HTR-8/SVneo (cell line): Measurements from ENCODE around the gene ZMYND8.
"Not testable (repeated sequence)": the region's sequence is repeated elsewhere in the genome, so short reads cannot be mapped to it uniquely, and the experiment has no call there.

ENCODE experiments used
- DNase-seq: peaks from one replicate; pipeline ENCODE4 v3.0.0; 2011; ENCODE audit warnings: low spot score, mixed read lengths; ENCODE audit not compliant: insufficient read length
- FAIRE-seq: peaks from 2 replicates; lab custom pipeline; 2011; peaks lifted over from hg19 to GRCh38; lab: Jason Lieb, UNC

Gene ZMYND8

DNA sequence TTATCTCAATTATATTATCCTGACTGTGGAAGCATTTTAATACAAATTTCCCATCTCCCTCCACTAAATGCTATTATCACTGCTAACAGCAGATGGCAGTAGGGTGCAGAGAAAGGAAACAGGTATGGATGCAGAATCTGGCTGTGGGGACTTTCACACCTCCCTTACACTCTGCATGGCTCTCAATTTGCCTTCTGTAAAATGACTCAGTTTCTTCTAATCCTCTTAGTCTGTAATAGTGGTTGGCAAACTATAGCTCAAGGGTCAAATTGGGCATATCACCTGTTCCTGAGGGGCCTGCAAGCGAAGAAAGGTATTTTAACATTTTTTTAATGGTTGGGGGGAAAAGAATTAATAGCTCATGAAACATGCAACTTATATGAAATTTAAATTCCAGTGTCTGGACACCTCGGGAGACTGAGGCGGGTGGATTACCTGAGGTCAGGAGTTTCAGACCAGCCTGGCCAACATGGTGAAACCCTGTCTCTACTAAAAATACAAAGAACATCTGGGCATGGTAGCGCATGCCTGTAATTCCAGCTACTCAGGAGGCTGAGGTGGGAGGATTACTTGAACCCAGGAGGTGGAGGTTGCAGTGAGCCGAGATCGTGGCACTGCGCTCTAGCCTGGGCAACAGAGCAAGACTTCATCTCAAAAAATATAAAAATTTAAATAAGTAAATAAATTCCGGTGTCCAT, 83.5 kb downstream of the ZMYND8 start:
- FAIRE-seq (peak; percentile 85), DNase-seq (peak; percentile 89)

DNA sequence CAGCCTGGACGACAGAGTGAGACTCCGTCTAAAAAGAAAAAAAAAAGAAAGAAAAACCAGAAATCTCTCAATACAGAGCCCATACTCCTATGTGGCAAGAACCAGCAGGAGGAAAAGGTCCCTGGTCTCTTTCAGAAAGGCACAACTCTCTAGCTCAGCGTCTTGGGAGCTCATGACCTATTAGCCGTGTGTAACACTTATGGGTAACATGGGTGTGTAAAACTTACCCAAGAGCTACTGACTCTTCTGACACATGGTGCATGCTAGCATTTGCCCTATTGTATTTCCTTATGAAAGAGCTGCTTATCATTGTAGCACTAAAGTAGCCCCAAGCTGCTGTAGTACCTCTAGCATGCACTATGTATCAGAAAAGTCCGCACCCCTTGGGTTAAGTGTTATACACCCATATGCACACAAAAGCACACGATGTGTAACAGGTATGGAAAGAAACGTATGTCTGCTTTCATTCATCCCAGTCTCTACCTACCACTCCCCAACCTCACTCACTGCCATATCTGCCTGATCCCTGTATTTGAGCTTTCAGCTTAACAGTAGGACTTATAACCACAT, 85.4 kb downstream of the ZMYND8 start:
- DNase-seq (no peak), FAIRE-seq (peak; percentile 76)

GRCh38 chr20:47269309-47270165, 87.0 kb downstream of the ZMYND8 start:
- DNase-seq (no peak), FAIRE-seq (peak; percentile 59)

GRCh38 chr20:47267621-47268020, 88.9 kb downstream of the ZMYND8 start:
- FAIRE-seq (peak; percentile 20), DNase-seq (no peak)

DNA sequence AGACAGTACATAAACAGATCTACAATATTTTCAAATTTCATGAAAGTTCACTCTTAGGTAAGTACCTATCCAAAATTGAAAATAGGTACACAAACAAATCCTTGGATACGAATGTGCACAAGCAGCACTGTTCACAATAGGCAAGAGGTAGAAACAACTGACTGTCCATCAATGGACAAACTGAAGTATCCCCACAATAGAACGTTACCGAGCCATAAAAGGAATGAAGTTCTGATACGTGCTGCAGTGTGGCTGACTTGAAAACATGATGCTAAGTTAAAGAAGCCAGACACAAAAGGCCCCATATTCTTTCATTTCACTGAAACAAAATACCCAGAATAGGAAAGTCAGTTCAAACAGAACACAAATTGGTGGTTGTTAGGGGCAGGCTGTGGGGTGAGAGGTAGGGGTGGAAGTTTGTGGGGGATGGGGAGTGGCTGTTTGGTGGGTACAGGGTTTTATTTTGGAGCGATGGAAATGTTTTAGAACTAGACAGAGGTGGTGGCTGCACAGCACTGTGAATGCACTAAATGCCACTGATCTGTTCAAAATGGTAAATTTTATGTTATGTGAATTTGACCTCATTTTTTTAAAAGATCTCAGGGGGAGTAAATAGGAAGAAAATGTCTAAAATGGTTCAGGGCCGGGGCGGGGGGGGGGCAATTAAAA, 89.5 kb downstream of the ZMYND8 start:
- DNase-seq (no peak), FAIRE-seq (peak; percentile 59)

GRCh38 chr20:47265984-47266383, 90.5 kb downstream of the ZMYND8 start:
- DNase-seq = no peak

GRCh38 chr20:47265214-47265613, 91.3 kb downstream of the ZMYND8 start:
- FAIRE-seq (no peak), DNase-seq (no peak)

More at GRCh38 chr20:47265984-47266383, 90.5 kb downstream of the ZMYND8 start:
- no peak for FAIRE-seq

DNA sequence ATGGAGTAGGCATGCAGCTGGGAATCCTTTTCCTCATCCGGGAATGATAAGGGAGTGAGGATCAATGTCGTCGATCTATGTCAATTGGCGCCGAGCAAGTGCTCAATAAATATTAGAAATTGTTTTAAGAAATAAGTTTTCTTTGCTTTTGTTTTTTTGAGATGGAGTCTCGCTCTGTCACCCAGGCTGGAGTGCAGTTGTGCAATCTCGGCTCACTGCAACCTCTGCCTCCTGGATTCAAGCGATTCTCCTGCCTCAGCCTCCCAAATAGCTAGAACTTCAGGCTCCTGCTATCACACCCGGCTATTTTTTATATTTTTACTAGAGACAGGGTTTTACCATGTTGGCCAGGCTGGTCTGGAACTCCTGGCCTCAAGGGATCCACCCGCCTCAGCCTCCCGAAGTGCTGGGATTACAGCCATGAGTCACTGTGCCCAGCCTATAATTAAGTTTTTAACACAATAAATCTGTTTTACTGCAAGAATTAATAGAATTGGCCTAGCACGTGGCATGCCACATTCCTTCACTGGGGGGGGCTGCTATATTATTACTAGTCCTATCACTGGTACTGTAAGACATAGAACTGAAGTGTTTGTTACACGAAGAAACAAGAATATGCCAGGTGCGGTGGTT, 92.2 kb downstream of the ZMYND8 start:
- not testable (repeated sequence) for DNase-seq, FAIRE-seq

GRCh38 chr20:47263465-47264084, 92.9 kb downstream of the ZMYND8 start:
- FAIRE-seq = no peak
- DNase-seq = no peak

GRCh38 chr20:47263080-47263464, 93.4 kb downstream of the ZMYND8 start:
- FAIRE-seq (no peak), DNase-seq (no peak)

DNA sequence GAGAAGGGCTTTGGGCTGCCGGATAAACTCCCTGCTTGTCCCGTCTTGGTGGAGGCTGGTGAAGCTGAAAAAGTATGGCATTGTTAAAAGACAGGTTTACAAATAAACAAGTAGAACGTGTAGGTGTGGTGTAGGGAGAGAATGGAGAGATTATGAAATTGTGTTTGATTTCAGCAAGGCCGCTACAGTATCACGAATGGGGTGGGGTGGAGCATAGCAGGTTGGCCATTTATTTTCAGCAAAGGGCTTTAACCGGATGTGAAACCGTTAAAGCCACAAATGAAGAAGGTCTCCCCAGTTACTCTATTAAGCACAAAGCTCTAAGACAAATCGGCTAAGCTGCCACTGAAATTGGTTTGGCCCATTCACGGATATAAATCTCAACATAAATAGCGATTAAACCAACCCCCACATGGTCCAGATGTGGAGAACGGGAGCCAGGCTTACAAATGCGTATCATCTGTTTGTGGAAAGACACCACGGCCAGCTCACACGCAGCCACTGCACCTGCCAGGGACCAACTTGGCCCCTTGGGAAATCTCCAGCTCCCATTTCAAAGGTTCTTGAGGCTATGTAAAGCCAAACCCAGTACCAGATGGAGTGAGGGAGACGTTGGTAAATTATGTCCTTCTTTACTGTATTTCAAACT, 94.0 kb downstream of the ZMYND8 start:
- DNase-seq (no peak), FAIRE-seq (no peak)

DNA sequence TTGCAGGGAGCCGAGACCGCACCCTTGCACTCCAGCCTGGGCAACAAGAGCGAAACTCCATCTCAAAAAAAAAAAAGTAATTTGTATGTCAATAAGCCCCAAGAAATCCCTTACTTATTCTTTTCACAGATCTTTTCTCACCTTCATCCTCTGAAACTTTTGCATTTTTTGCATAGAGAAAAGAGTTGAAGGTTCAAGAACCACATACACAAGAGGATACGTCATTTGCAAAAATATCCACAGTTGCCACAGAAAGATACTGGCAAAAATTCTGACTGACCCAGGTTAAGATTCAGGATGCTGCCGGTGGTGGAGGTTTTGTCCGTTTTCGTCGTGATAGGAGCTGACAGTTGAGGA, 94.5 kb downstream of the ZMYND8 start:
- DNase-seq (no peak), FAIRE-seq (no peak)

DNA sequence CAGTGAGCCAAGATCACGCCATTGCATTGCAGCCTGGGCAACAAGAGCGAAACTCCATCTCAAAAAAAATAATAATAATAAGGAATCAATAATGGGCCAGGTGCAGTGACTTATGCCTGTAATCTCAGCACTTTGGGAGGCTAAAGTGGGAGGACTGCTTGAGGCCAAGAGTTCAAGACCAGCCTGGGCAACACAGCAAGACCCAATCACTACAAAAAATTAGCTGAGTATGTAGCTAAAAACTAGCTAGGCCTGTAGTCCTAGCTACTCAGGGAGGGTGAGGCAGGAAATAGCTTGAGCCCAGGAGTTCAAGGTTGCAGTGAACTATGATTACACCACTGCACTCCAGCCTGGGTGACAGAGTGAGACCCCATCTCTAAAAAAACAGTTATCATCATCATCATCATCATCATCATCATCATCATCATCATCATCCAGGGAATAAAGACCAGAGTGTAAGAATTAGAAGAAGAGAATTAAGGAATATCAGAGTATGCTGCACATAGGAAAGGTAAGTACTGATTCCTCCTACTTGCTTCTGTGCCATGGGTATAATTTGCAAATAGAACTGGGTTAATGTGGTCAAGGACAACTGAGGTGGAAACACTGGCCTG, 95.2 kb downstream of the ZMYND8 start:
- not testable (repeated sequence) for FAIRE-seq, DNase-seq

- FAIRE-seq, DNase-seq: not testable (repeated sequence)
Measured at GRCh38 chr20:47260540-47261126, 95.9 kb downstream of the ZMYND8 start.

- DNase-seq (no peak), FAIRE-seq (no peak)
Measured at GRCh38 chr20:47258745-47259695, 97.5 kb downstream of the ZMYND8 start.

- FAIRE-seq = no peak
- no peak for DNase-seq
Measured at GRCh38 chr20:47257771-47258170, 98.7 kb downstream of the ZMYND8 start.

DNA sequence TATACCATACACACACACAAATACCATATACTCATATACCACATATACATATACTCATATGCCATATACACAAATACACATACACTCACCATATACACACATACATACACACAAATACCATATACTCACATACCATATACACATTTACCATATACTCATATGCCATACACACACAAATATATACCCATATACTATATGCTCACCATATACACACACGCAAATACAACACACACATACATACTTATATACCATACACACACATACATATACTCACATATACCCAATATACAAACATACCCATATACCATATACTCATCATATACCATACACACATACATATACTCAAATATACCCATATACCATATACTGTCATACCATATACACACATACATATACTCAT, 99.2 kb downstream of the ZMYND8 start:
- FAIRE-seq = peak; percentile 91
- no peak for DNase-seq
